22Rv1 (cell line): ENCODE results near the gene FUCA2.
A peak's percentile ranks its signal among the peaks of the same experiment; 100 is the strongest.

Experiments
- ZFX ChIP-seq: fragments of 450-650 bp; IDR thresholded peaks from 2 replicates; pipeline ENCODE4 v1.6.1; 2017; ENCODE audit warnings: antibody characterized with exemption, borderline replicate concordance
- TF ChIP-seq, protein P1 (sequence below): fragments of 450-650 bp; IDR thresholded peaks from 2 replicates; pipeline ENCODE4 v1.5.1; 2017; ENCODE audit warnings: mild to moderate bottlenecking

- TF ChIP-seq, protein P1, sequence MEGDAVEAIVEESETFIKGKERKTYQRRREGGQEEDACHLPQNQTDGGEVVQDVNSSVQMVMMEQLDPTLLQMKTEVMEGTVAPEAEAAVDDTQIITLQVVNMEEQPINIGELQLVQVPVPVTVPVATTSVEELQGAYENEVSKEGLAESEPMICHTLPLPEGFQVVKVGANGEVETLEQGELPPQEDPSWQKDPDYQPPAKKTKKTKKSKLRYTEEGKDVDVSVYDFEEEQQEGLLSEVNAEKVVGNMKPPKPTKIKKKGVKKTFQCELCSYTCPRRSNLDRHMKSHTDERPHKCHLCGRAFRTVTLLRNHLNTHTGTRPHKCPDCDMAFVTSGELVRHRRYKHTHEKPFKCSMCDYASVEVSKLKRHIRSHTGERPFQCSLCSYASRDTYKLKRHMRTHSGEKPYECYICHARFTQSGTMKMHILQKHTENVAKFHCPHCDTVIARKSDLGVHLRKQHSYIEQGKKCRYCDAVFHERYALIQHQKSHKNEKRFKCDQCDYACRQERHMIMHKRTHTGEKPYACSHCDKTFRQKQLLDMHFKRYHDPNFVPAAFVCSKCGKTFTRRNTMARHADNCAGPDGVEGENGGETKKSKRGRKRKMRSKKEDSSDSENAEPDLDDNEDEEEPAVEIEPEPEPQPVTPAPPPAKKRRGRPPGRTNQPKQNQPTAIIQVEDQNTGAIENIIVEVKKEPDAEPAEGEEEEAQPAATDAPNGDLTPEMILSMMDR, result peak; percentile 10
- no peak for TF ChIP-seq ZFX
Measured at GRCh38 chr6:143529095-143529494, 17.6 kb upstream of the FUCA2 start.
